ENCODE results near the gene SPEF1.

DNA sequence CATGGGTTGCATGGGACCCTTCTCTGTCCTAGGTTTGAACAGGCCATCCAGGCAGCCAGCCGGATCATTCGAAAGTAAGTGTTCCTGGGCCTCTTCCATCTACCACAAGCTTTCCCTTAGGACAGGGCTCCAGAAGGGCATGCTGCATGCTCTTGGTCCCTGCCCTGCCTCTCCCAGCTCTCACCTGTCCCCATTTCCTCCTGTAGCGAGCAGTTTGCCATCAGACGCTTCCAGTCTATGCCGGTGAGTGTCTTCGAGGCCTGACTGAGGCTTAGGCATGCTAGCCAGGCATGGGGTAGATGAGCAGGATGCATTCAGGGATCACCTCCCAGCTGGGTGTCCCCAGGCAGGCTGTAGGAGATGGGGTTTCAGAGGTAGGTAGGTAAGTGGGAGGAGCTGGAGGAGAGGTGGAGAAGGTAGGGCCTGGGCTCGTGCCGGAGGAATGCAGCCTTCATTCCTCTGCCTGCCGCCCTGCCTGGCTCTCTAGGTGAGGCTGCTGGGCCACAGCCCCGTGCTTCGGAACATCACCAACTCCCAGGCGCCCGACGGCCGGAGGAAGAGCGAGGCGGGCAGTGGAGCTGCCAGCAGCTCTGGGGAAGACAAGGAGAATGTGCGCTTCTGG lies 19.1 kb upstream of the SPEF1 start:
- TF ChIP-seq POLR2A (IDR thresholded peaks at IDR 0.05; ENCODE audit: low read length) (no peak), GATA1 (IDR thresholded peaks at IDR 0.05; ENCODE audit: low read depth, low read length) (no peak)
